ENCODE data around the gene DCC.

The DCC gene

GRCh38 chr18:52484977-52485376 lies 145.0 kb downstream of the DCC start:
- Histone ChIP-seq H3K9me2 (replicated peaks; ENCODE audit: insufficient read depth, low read length) (no peaks in the 10 kb centered on the region), H3F3A (ENCODE audit: insufficient read depth, low read length) (no peaks in the 10 kb centered on the region), H3K79me2 (ENCODE audit: low read length) (no peaks in the 10 kb centered on the region), H3K27ac (ENCODE audit: low read length) (no peak overlapping the region), H3K9ac (ENCODE audit: low read length) (no peak overlapping the region), H2AFZ (ENCODE audit: low read length) (no peak overlapping the region), H3K4me2 (ENCODE audit: low read depth, low read length) (no peak overlapping the region), H4K20me1 (ENCODE audit: insufficient read depth, low read length) (no peaks in the 10 kb centered on the region), H3K27me3 (replicated peaks; ENCODE audit: insufficient read depth, low read length) (no peaks in the 10 kb centered on the region), H3K9me3 (replicated peaks; ENCODE audit: insufficient read depth, low read length) (no peaks in the 10 kb centered on the region), H3K4me1 (ENCODE audit: low read length) (no peaks in the 10 kb centered on the region), H3K36me3 (replicated peaks; ENCODE audit: insufficient read depth, low read length) (no peaks in the 10 kb centered on the region), H3K4me3 (ENCODE audit: low read length) (no peak overlapping the region)
- no peak for DNase-seq
- TF ChIP-seq, protein P1, sequence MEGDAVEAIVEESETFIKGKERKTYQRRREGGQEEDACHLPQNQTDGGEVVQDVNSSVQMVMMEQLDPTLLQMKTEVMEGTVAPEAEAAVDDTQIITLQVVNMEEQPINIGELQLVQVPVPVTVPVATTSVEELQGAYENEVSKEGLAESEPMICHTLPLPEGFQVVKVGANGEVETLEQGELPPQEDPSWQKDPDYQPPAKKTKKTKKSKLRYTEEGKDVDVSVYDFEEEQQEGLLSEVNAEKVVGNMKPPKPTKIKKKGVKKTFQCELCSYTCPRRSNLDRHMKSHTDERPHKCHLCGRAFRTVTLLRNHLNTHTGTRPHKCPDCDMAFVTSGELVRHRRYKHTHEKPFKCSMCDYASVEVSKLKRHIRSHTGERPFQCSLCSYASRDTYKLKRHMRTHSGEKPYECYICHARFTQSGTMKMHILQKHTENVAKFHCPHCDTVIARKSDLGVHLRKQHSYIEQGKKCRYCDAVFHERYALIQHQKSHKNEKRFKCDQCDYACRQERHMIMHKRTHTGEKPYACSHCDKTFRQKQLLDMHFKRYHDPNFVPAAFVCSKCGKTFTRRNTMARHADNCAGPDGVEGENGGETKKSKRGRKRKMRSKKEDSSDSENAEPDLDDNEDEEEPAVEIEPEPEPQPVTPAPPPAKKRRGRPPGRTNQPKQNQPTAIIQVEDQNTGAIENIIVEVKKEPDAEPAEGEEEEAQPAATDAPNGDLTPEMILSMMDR (IDR thresholded peaks at IDR 0.05; ENCODE audit: low read length), result no peak
- no peak for TF ChIP-seq EZH2 (optimal IDR thresholded peaks at IDR 0.05; ENCODE audit: low read depth, low read length)
- TF ChIP-seq EZH2phosphoT487 (IDR thresholded peaks at IDR 0.05; ENCODE audit: low read length), result no peak

GRCh38 chr18:52486052-52486451 lies 146.1 kb downstream of the DCC start:
- Histone ChIP-seq H2AFZ (ENCODE audit: low read length) (no peak overlapping the region), H3K4me1 (ENCODE audit: low read length) (no peaks in the 10 kb centered on the region), H3K9ac (ENCODE audit: low read length) (no peak overlapping the region), H3K9me3 (replicated peaks; ENCODE audit: insufficient read depth, low read length) (no peaks in the 10 kb centered on the region), H3K4me2 (ENCODE audit: low read depth, low read length) (no peak overlapping the region), H4K20me1 (ENCODE audit: insufficient read depth, low read length) (no peaks in the 10 kb centered on the region), H3K79me2 (ENCODE audit: low read length) (no peaks in the 10 kb centered on the region), H3K27me3 (replicated peaks; ENCODE audit: insufficient read depth, low read length) (no peaks in the 10 kb centered on the region), H3F3A (ENCODE audit: insufficient read depth, low read length) (no peaks in the 10 kb centered on the region), H3K9me2 (replicated peaks; ENCODE audit: insufficient read depth, low read length) (no peaks in the 10 kb centered on the region), H3K4me3 (ENCODE audit: low read length) (no peak overlapping the region), H3K27ac (ENCODE audit: low read length) (no peak overlapping the region), H3K36me3 (replicated peaks; ENCODE audit: insufficient read depth, low read length) (no peaks in the 10 kb centered on the region)
- no peak for TF ChIP-seq EZH2 (optimal IDR thresholded peaks at IDR 0.05; ENCODE audit: low read depth, low read length)
- TF ChIP-seq EZH2phosphoT487 (IDR thresholded peaks at IDR 0.05; ENCODE audit: low read length), result no peak
- TF ChIP-seq, protein P1 (IDR thresholded peaks at IDR 0.05; ENCODE audit: low read length), result no peak
- DNase-seq, result no peak

DNA sequence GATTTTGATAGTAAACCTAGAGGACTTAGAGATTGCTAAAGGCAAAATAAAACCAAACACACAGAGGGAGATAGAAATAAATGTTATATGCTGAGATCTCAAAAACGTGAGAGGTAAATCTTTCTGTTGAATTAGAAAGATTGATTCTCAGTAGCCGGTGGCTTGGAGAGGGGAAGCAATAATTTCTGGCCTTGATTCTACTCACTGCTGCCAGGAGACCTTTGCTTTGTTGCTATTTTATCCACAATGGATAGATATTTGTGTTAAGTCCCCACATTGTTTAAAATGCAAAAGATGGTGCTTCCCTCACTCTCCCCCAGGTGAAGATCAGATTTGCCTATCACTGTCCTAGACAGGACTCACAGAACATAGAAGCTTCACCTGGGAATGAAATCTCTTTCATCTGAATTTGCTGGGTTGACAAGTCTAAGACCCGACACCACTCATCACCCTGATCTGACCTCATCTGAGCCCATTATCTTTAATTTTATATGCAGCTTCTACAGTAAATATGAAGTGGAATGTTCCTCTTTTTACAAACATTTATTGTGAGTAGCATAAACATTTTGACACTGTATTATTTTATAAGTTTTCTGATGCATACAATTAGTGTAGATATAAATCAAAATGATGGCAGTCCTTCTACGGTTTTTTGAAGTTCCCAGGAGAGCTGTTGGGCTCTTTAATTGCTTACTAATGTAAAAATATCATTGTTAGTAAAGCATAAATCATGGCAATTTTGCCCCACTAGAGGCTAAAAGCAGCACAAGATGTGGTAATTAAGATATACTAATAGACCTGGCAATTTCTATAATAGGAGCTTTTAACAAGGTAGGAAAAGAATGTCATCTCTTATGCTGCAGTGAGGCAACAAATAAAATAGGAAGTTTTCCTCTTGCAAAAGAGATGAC lies 149.7 kb downstream of the DCC start:
- Histone ChIP-seq H4K20me1 (ENCODE audit: insufficient read depth, low read length) (no peaks in the 10 kb centered on the region), H3K4me1 (ENCODE audit: low read length) (no peaks in the 10 kb centered on the region), H2AFZ (ENCODE audit: low read length) (no peak overlapping the region), H3K27ac (ENCODE audit: low read length) (no peak overlapping the region), H3K4me3 (ENCODE audit: low read length) (no peak overlapping the region), H3F3A (ENCODE audit: insufficient read depth, low read length) (no peaks in the 10 kb centered on the region), H3K36me3 (replicated peaks; ENCODE audit: insufficient read depth, low read length) (no peaks in the 10 kb centered on the region), H3K9me2 (replicated peaks; ENCODE audit: insufficient read depth, low read length) (no peaks in the 10 kb centered on the region), H3K4me2 (ENCODE audit: low read depth, low read length) (no peak overlapping the region), H3K9ac (ENCODE audit: low read length) (no peak overlapping the region), H3K27me3 (replicated peaks; ENCODE audit: insufficient read depth, low read length) (no peaks in the 10 kb centered on the region), H3K79me2 (ENCODE audit: low read length) (no peaks in the 10 kb centered on the region), H3K9me3 (replicated peaks; ENCODE audit: insufficient read depth, low read length) (no peaks in the 10 kb centered on the region)
- TF ChIP-seq EZH2 (optimal IDR thresholded peaks at IDR 0.05; ENCODE audit: low read depth, low read length) (no peak), EZH2phosphoT487 (IDR thresholded peaks at IDR 0.05; ENCODE audit: low read length) (no peak)
- TF ChIP-seq, protein P1 (IDR thresholded peaks at IDR 0.05; ENCODE audit: low read length), result no peak
- DNase-seq, result no peak

Data from MM.1S (cell line).